Measurements from ENCODE around the gene C6orf132. TPM values are rescaled to one million over a fixed set of nuclear protein-coding genes. Genes with fewer than 3 reads are reported as not detected.

C6orf132 gene
- total RNA-seq, 1 experiment from 2014 or later: 66.0 TPM

DNA sequence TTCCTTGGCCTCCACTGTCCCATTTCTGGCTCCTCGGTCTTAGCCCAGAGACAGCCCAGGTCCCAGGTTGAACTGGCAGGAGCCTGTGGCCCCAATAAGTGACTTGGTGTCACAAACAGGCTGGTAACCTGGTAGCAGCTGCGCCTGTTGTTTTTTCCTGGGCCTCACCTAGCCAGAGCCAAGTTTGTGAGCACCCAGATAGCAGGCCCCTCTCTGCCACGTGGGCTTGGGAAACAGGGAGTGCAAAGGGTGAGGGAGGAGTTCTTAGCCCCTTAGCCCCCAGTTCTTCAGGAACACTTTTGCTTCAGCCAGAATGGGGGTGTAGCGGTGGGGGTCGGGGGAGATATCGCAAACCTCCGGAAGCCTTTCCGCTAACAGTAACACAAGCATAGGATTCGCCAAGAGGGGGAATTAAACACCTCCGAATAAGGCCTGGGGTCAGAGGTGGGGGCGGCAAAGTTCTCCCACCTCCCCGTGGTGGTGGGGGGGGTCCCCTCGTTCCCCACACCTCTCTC lies 760 bp downstream of the C6orf132 start:
- Histone ChIP-seq H3K9ac (ENCODE audit: low read length) (peak overlapping the region; percentile 87), H3K4me3 (ENCODE audit: low read length) (peak overlapping the region; percentile 89), H3K9me2 (replicated peaks; ENCODE audit: low read length) (no peaks in the 10 kb centered on the region), H3K36me3 (ENCODE audit: low read depth, low read length) (no peaks in the 10 kb centered on the region), H3F3A (ENCODE audit: low read length, unreplicated experiment) (peaks cover 6% of the 10 kb centered on the region), H4K20me1 (ENCODE audit: low read length) (peaks cover 14% of the 10 kb centered on the region; the same call in 1 of the 2 replicates), H3K27me3 (ENCODE audit: low read length) (no peaks in the 10 kb centered on the region), H3K9me3 (ENCODE audit: low read length) (no peaks in the 10 kb centered on the region), H3K4me1 (ENCODE audit: insufficient read depth, low read length) (peaks cover 58% of the 10 kb centered on the region), H3K4me2 (ENCODE audit: low read length) (peak overlapping the region; percentile 99), H2AFZ (ENCODE audit: low read length) (peak overlapping the region; percentile 94; the same call in 1 of the 2 replicates), H3K27ac (ENCODE audit: low read length) (peak overlapping the region; percentile 87), H3K79me2 (ENCODE audit: low read length) (peaks cover 44% of the 10 kb centered on the region)
- no peak for TF ChIP-seq EZH2phosphoT487 (IDR thresholded peaks at IDR 0.05; ENCODE audit: borderline replicate concordance, low read length)
- ChIA-PET POLR2A (ENCODE audit: unreplicated experiment) (no interaction called here), CTCF (interaction anchor here (0.6 kb wide), 1 partner anchor 23 kb away, joined by 12 read pairs; no protein-coding TSS in a partner anchor)
- no peak for DNase-seq
- BruUV-seq (replicated peaks): no TSS peak
- intact Hi-C loops (cut with micrococcal nuclease): no loop called here
- ATAC-seq: no peak

DNA sequence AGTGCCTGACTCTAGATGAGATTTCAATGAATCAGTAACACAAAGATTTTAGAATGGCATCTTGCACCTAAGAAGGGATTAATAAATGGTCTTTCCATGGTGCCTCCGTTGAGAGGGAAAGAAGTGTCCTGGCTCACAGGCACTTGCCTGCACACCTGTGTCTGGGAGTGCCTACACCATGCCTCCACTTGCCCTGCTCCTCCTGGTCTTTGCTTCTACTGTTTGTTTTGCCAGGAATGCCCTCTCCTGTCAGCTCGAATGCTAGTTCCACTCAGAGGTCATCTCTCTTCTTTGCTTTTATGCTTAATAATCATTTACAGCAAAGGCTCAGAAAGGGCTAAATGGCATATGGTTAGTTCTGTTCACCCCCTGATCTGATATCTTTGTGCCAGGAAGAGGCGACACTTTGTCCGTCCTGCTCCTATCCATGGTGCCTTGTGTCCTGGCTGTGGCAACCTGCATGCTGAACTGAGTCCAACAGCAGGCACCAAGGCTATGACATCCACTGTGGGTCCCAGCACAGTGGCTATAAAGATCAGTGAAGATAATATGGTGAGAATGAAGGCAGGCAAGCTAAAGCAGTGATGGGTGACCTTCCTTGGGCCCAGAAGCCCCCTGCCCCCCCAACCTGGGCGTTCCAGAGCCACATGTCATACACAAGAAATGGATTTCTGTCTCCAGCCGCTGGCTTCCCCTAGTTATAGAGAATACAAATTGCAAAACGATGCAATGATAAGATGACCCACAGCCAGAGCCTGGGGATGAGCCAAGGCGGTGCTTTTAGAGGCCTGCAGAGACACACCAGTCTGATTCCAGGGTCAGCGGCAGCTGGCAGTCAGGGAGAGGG lies 1.4 kb downstream of the C6orf132 start:
- ATAC-seq (no peak), DNase-seq (no peak)
- Histone ChIP-seq H3K27ac (ENCODE audit: low read length) (peak overlapping the region; percentile 87), H3K4me3 (ENCODE audit: low read length) (peak overlapping the region; percentile 89), H3K4me2 (ENCODE audit: low read length) (peak overlapping the region; percentile 99), H3K27me3 (ENCODE audit: low read length) (no peaks in the 10 kb centered on the region), H3K4me1 (ENCODE audit: insufficient read depth, low read length) (peaks cover 64% of the 10 kb centered on the region), H3F3A (ENCODE audit: low read length, unreplicated experiment) (peaks cover 6% of the 10 kb centered on the region), H3K9ac (ENCODE audit: low read length) (peak overlapping the region; percentile 87), H2AFZ (ENCODE audit: low read length) (no peak overlapping the region; the same call in 1 of the 2 replicates), H3K36me3 (ENCODE audit: low read depth, low read length) (no peaks in the 10 kb centered on the region), H3K79me2 (ENCODE audit: low read length) (peaks cover 51% of the 10 kb centered on the region), H3K9me3 (ENCODE audit: low read length) (no peaks in the 10 kb centered on the region), H4K20me1 (ENCODE audit: low read length) (peaks cover 14% of the 10 kb centered on the region; the same call in 1 of the 2 replicates), H3K9me2 (replicated peaks; ENCODE audit: low read length) (no peaks in the 10 kb centered on the region)
- ChIA-PET CTCF (interaction anchor here (0.6 kb wide), 1 partner anchor 22 kb away, joined by 12 read pairs; no protein-coding TSS in a partner anchor), POLR2A (ENCODE audit: unreplicated experiment) (no interaction called here)
- no peak for TF ChIP-seq EZH2phosphoT487 (IDR thresholded peaks at IDR 0.05; ENCODE audit: borderline replicate concordance, low read length)
- TF ChIP-seq, protein P1, sequence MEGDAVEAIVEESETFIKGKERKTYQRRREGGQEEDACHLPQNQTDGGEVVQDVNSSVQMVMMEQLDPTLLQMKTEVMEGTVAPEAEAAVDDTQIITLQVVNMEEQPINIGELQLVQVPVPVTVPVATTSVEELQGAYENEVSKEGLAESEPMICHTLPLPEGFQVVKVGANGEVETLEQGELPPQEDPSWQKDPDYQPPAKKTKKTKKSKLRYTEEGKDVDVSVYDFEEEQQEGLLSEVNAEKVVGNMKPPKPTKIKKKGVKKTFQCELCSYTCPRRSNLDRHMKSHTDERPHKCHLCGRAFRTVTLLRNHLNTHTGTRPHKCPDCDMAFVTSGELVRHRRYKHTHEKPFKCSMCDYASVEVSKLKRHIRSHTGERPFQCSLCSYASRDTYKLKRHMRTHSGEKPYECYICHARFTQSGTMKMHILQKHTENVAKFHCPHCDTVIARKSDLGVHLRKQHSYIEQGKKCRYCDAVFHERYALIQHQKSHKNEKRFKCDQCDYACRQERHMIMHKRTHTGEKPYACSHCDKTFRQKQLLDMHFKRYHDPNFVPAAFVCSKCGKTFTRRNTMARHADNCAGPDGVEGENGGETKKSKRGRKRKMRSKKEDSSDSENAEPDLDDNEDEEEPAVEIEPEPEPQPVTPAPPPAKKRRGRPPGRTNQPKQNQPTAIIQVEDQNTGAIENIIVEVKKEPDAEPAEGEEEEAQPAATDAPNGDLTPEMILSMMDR (conservative IDR thresholded peaks at IDR 0.05; ENCODE audit: low read depth, low read length): no peak
- BruUV-seq (replicated peaks): TSS peak; percentile 27
- intact Hi-C loops (cut with micrococcal nuclease): no loop called here

DNA sequence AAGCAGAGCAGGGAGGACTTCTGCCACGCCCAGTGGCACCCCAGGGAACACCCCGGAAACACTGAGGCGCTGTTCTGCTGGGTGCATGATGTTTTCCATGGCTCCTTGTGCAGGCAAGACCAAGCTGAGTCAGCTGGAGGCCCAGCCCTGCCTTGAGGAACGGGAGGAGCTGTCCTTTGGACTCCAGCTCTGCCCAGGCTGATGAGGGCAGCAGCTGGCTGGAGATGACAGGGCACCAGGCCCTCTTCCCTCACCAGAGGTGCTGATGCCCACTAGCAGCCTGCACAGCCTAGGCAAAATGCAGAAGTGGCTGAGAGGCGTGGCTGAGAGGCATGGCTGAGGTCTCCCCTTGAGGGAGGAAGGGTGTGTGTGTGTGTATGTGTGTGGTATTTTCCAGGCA lies 2.4 kb downstream of the C6orf132 start:
- intact Hi-C loops (cut with micrococcal nuclease): no loop called here
- no peak overlapping the region for H2AFZ ChIP-seq (ENCODE audit: low read length)

More for the DNA sequence above, 2.4 kb downstream of the C6orf132 start:
- Histone ChIP-seq H3K9me3 (ENCODE audit: low read length) (no peaks in the 10 kb centered on the region), H3K4me1 (ENCODE audit: insufficient read depth, low read length) (peaks cover 64% of the 10 kb centered on the region), H4K20me1 (ENCODE audit: low read length) (peaks cover 14% of the 10 kb centered on the region; the same call in 1 of the 2 replicates), H3K9ac (ENCODE audit: low read length) (no peak overlapping the region), H3K27me3 (ENCODE audit: low read length) (no peaks in the 10 kb centered on the region), H3K4me2 (ENCODE audit: low read length) (peak overlapping the region; percentile 99), H3K27ac (ENCODE audit: low read length) (peak overlapping the region; percentile 75), H3K4me3 (ENCODE audit: low read length) (peak overlapping the region; percentile 89; the same call in 1 of the 2 replicates), H3K79me2 (ENCODE audit: low read length) (peaks cover 59% of the 10 kb centered on the region), H3K9me2 (replicated peaks; ENCODE audit: low read length) (no peaks in the 10 kb centered on the region), H3K36me3 (ENCODE audit: low read depth, low read length) (0 out of 2 replicates have a peak, but pooled peaks cover 1% of the 10 kb centered on the region), H3F3A (ENCODE audit: low read length, unreplicated experiment) (peaks cover 6% of the 10 kb centered on the region)
- ChIA-PET CTCF (no interaction called here), POLR2A (ENCODE audit: unreplicated experiment) (interaction anchor here (0.6 to 0.8 kb wide), 2 partner anchors 40 to 52 kb away, joined by 4 to 5 read pairs; no protein-coding TSS in a partner anchor)
- no TSS peak for BruUV-seq (replicated peaks)
- TF ChIP-seq EZH2phosphoT487 (IDR thresholded peaks at IDR 0.05; ENCODE audit: borderline replicate concordance, low read length) (no peak), EZH2 (IDR thresholded peaks at IDR 0.05; ENCODE audit: low read length, unreplicated experiment) (no peak)
- TF ChIP-seq, protein P1 (conservative IDR thresholded peaks at IDR 0.05; ENCODE audit: low read depth, low read length): no peak
- peak; percentile 69 for DNase-seq
- ATAC-seq: peak; percentile 19

All from PC-3 (cell line).